ENCODE measurements around the gene FREY1. TPM values are rescaled to one million over a fixed set of nuclear protein-coding genes. Genes with fewer than 3 reads are reported as not detected.

Gene FREY1
- total and polyA plus RNA-seq, 2 of the 4 experiments (the other 2 are of a cell fraction) = 0.21 TPM; not detected in 1

- Histone ChIP-seq H4K5ac (ENCODE audit: low read depth, low read length) (no peak overlapping the region), H3K4me2 (ENCODE audit: low read depth, low read length) (no peak overlapping the region), H3K18ac (ENCODE audit: low read depth, low read length) (no peak overlapping the region), H2AFZ (replicated peaks; ENCODE audit: low read length, poor library complexity) (peak overlapping the region; percentile 69), H3K23ac (ENCODE audit: low read depth, low read length) (no peak overlapping the region), H4K91ac (ENCODE audit: insufficient read depth, low read depth, low read length) (no peak overlapping the region), H2BK120ac (ENCODE audit: low read depth, low read length) (peak overlapping the region; percentile 24; the same call in 1 of the 2 replicates), H3K14ac (replicated peaks; ENCODE audit: low read depth, low read length) (no peak overlapping the region), H3K9ac (ENCODE audit: low read depth, low read length) (no peak overlapping the region), H3K79me1 (ENCODE audit: low read depth in 1 of 2, low read length in 2 of 2) (peaks cover 0 to 8% of the 10 kb centered on the region in 2 experiments; a peak in 3 of 4 replicates), H3K4me3 (ENCODE audit: insufficient read depth, low read depth, low read length) (no peak overlapping the region), H3K9me1 (ENCODE audit: insufficient read depth, low read length) (peaks cover 12% of the 10 kb centered on the region), H2AK9ac (replicated peaks; ENCODE audit: low read depth, low read length, poor library complexity) (peak overlapping the region; percentile 29), H3K4ac (ENCODE audit: low read depth, low read length) (no peak overlapping the region), H2AK5ac (ENCODE audit: low read depth, low read length) (no peak overlapping the region), H3K27me3 (ENCODE audit: control insufficient read depth, insufficient read depth, low read length) (no peaks in the 10 kb centered on the region), H4K8ac (ENCODE audit: low read depth in 2 of 2, low read length in 2 of 2) (peak overlapping the region in 1 of 2 experiments; percentile 21; a peak in 1 of 4 replicates), H3K56ac (ENCODE audit: extremely low read depth, insufficient read depth, low read length) (no peak overlapping the region), H3K4me1 (ENCODE audit: control insufficient read depth, insufficient read depth, low read length) (peaks cover 5% of the 10 kb centered on the region), H3K27ac (ENCODE audit: insufficient read depth, low read length) (no peak overlapping the region), H2BK20ac (ENCODE audit: low read depth, low read length) (no peak overlapping the region), H3K36me3 (ENCODE audit: control insufficient read depth, insufficient read depth, low read length) (peaks cover 57% of the 10 kb centered on the region), H3K9me3 (ENCODE audit: control insufficient read depth, insufficient read depth, low read length) (no peaks in the 10 kb centered on the region), H4K20me1 (ENCODE audit: insufficient read depth, low read length) (peaks cover 11% of the 10 kb centered on the region), H2BK5ac (ENCODE audit: low read depth, low read length, poor library complexity, severe bottlenecking) (peak overlapping the region; percentile 47), H2BK15ac (ENCODE audit: low read depth, low read length) (no peak overlapping the region)
- WGBS, 2 experiments (ENCODE audit: extremely low coverage in 2 of 2, insufficient read length in 1 of 2) = 40% methylated on average over 2 of the region's 9 CpGs; no CpG with 5 or more reads in 1 of the 2 experiments
- in situ Hi-C loops (cut with MboI; ENCODE audit: low sequenced_read_pairs) (loop anchor here (10.0 kb wide), 1 partner anchor 132 kb away; no protein-coding TSS in a partner anchor), dilution Hi-C loops (cut with HindIII; ENCODE audit: low sequenced_read_pairs, unreplicated experiment) (no loop called here), intact Hi-C loops (cut with micrococcal nuclease) (loop anchor here (10.0 kb wide), 1 partner anchor 132 kb away; no protein-coding TSS in a partner anchor)
- ChIA-PET CTCF (interaction anchor here (0.6 to 2.7 kb wide), 9 partner anchors 11 to 164 kb away, joined by 3 to 26 read pairs (median 3); partner anchors contain the start of genes CRY2 and PEX16), POLR2A (ENCODE audit: unreplicated experiment) (no interaction called here)
- no TSS peak for BruUV-seq (replicated peaks)
- DNase-seq = peak; percentile 95
- ATAC-seq (ENCODE audit: low read depth) = peak; percentile 98
- TF ChIP-seq USF2 (IDR thresholded peaks at IDR 0.05; ENCODE audit: low read depth, low read length) = no peak
- no peak for TF ChIP-seq CHD1 (IDR thresholded peaks at IDR 0.05; ENCODE audit: low read depth, low read length)
- no peak for TF ChIP-seq MAZ (IDR thresholded peaks at IDR 0.05; ENCODE audit: borderline replicate concordance, low read depth, low read length)
- no peak for TF ChIP-seq POLR2A (IDR thresholded peaks at IDR 0.05; ENCODE audit: low read depth, low read length)
- no peak for TF ChIP-seq RFX5 (IDR thresholded peaks at IDR 0.05; ENCODE audit: low read depth, low read length)
- no peak for TF ChIP-seq NFE2L2 (IDR thresholded peaks at IDR 0.05; ENCODE audit: low read depth, low read length)
- TF ChIP-seq CEBPB (IDR thresholded peaks at IDR 0.05; ENCODE audit: low read depth, low read length) = 0 out of 2 replicates have a peak, but pooled peaks have one; percentile 15
- TF ChIP-seq BHLHE40 (IDR thresholded peaks at IDR 0.05; ENCODE audit: low read depth, low read length) = no peak
- peak; percentile 81 for TF ChIP-seq CTCF (conservative IDR thresholded peaks at IDR 0.05; ENCODE audit: low read depth, low read length)
- peak; percentile 81 for TF ChIP-seq RCOR1 (IDR thresholded peaks at IDR 0.05; ENCODE audit: insufficient replicate concordance, low read length)
- TF ChIP-seq MXI1 (IDR thresholded peaks at IDR 0.05; ENCODE audit: borderline replicate concordance, low read depth, low read length) = no peak
- peak; percentile 62 for TF ChIP-seq SMC3 (IDR thresholded peaks at IDR 0.05; ENCODE audit: low read depth, low read length)
- peak; percentile 78 for TF ChIP-seq FOS (IDR thresholded peaks at IDR 0.05; ENCODE audit: low read depth, low read length)
- TF ChIP-seq MAFK (IDR thresholded peaks at IDR 0.05; ENCODE audit: low read depth, low read length) = peak; percentile 88
Measured at GRCh38 chr11:45872651-45873356, 34.3 kb downstream of the FREY1 start.
